ENCODE data around the gene CILP2.

CILP2 gene

DNA sequence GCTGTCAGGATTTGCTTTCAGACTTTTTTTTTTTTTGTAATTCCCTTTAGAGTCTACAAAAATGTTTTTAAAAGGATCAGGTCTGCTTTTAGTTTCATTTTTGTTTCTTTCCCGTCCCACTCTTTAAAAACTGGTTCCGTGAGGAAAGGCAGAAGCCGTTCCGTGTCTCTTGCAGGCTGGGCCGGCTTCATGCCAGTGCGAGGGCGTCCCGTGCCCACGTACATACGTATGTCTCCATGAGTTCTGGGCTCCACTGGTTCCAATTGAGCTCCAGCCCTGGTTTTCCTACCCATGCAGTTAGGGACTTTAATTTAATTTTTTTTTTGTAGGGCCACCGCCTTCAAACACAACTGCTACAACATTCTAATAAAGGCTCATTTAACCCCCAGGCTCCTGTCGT, 31.5 kb upstream of the CILP2 start:
- DNase-seq = no peak

DNA sequence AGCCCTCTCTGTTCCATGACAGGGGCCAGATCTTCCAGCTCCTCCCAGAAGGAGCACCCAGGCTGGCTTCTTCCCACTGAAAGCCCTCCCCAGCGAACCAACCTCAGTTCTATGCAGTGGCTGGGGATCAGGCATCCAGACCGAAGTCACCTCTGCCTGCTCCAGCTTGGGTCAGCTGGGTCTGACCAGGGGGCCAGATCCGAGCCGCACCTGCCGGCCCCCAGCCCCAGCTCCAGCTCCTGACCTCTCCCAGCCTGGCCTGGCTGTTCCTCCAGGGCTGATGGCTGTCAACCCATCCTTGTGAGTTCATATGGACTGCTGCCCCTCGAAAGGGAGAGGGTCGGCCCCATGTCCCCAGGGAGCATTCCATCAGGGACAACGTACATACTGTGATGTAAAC, 30.7 kb upstream of the CILP2 start:
- no peak for DNase-seq

DNA sequence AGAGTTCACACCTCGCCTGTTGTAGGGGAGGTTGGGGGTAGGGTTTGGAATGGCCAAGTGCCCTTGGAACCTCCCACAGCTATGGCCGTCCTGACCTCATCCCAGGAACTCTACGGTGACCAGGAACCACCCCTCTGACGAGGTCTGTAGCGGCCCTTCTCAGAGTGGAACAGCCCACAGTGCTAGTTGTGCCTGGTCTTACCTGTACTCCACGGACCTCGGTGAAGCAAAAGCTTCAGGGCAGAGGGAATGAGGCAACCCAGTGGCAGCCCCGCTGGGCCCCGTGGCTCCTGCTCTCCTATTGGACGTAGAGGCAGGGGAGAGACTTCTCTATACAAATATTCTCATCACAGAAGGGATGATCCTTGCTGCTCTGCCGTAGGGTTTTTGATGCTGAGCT, 29.8 kb upstream of the CILP2 start:
- no peak for DNase-seq

DNA sequence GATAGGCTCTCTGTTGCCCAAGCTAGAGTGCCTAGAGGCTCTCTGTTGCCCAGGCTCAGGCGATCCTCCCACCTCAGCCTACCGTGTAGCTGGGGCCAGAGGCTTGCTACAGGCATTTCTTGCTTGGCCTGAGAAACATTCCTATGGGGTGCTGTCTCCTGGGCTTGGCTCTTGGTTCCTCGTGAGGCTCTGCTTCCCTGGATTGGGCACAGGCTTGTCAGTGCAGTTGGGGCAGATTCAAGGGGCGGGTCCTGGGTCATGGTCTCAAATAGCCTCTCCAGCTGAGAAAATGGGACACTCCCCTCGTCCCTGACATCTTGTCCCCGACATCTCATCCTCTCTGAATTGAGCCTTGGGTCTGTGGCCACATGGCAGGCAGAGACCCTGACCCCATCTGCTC, 27.6 kb upstream of the CILP2 start:
- DNase-seq = no peak

DNA sequence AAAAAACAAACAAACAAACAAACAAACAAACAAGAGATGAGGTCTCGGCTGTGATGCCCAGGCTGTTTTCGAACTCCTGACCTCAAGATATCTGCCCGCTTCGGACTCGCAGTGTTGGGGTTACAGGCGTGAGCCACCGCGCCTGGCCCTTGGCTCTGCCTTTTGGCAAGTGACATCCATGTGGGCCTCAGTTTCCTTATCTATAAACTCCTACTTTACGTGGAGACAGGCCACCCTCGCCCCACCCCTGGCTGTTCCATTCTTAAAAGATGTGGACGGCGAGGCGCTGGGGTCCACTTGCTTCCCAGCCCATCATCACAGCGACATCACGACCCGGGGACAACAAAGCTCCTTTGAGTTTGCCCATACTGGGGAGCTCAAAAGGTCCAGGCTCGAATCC, 24.4 kb upstream of the CILP2 start:
- no peak for DNase-seq

DNA sequence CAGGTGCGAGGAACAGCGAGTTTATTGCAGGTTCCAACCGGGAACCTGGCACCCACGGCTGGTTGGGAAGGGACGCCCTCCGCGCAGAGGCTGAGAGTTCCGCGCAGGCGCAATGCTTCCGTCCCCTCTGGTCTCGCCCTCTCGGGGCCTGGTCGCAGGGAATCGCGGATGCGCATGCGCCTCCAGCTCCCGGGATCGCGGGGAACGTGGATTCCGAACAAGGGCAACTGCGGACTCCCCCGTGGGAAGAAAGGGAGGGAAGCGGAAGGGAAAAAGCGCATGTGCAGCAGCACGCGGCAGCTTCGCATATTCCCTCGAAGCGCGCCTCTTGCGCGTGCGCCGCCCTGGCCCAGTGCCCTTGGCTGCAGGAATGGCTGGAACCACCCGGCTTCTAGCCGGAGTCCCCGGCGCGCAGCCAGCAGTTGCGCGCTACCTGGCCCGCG, 23.8 kb upstream of the CILP2 start:
- DNase-seq = no peak

DNA sequence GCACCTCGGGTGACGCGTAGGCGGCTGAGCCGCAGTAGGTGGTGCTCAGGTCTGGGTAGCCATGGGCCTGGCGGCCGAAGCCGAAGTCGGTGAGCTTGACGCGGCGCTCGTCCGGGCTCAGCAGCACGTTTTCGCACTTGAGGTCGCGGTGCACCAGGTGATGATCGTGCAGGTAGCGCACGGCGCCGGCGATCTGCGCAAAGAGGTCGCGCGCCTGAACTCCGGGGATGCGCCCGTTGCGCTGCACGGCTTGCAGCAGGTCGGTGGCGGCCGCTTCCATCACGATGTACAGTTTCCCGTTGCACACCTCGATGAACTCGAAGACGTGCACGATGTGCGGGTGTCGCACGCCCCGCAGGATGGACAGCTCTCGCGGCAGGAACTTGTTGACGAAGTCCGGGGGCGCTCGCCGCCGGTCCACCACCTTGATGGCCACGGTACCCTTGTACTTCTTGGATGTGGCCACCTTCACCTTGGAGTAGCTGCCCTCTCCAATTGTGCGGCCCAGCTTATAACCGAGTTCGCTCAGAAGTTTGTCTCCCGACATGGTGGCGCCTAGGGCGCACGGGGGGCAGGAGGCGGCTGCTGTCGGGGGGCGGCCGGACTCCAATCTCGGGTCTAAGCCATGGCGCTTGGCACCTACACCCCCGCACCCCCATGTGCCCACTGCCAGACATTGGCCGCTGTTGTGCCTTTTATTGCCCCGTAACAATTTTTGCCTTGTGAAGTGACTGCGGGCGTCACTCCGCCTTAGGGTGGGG, 23.0 kb upstream of the CILP2 start, which contains the start of gene TSSK6:
TSS of gene TSSK6 (minus strand) at position 668 of the 761 bp plus-strand sequence. CDS start at position 547, 121 bp downstream.
- DNase-seq = no peak

DNA sequence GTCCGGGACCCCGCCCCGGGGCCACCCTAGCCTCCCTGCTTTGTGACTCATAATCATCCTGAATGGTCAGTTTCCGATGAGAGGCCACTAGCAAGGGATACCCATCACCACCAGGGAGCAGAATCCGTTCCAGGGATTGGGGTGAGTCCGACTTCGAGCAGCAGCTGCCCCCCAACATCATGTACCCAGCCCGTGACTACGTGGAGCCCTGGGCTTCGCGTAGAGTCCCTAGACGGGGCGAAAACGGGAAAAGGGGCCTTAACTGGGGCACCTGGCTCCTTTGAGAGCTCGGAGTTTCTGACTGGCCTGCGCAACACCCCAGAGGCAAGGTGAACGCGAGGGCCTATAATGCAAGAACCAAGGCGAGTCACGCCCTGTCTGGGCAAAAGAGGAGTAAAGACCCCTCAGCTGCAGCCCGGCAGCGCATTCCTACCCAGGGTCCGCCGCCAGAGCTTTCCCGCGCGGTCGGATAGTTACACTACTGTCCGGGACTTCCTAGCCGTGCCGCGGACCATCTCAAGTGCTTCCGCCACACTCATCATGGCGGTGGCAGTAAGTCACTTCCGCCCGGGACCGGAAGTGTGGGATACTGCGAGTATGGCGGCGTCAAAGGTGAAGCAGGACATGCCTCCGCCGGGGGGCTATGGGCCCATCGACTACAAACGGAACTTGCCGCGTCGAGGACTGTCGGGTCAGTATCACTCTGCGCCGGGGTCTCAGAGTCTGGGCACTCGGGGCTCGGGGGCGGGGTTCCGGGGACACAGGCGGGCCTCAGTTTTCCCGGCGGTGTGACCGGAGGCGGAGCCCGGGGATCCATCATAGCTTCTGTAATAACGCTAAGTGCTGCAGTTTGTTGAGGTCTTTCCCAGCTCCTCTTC, 22.2 kb upstream of the CILP2 start, which contains the start of gene NDUFA13:
TSS of gene NDUFA13 (plus strand) at position 584 of the 878 bp plus-strand sequence. CDS start at position 598, 14 bp downstream.
- DNase-seq = peak; percentile 83

DNA sequence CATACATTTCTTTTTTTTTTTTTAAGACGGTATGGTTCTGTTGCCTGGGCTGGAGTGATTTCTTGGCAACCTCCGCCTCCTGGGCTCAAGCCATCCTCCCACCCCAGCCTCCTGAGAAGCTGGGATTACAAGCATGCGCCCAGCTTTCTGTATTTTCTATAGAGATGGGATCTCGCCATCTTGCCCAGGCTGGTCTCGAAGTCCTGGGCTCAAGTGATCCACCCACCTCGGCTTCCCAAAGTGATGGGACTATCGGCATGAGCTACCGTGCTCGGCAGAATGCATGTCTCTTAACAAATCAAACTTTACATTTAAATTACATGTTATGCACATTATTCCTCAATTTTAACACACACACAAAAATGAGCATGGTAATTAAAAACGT, 20.8 kb upstream of the CILP2 start:
- no peak for DNase-seq

DNA sequence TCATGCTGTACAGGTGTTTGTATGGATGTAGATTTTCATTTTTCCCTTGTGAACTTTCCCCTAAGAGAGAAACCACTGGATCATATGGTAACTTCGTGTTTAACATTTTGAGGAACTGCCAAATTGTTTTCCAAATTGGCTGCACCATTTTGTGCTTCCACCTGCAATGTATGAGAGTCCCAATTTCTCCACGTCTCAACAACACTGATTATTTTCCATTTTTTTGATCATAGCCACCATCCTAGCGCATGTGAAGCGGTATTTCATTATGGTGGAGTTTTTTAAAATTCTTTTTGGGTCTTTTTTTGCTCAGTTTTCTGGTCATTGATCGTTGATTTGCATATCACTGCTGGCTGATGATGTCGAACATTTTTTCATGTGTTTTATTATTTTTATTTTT, 17.1 kb upstream of the CILP2 start:
- no peak for DNase-seq

DNA sequence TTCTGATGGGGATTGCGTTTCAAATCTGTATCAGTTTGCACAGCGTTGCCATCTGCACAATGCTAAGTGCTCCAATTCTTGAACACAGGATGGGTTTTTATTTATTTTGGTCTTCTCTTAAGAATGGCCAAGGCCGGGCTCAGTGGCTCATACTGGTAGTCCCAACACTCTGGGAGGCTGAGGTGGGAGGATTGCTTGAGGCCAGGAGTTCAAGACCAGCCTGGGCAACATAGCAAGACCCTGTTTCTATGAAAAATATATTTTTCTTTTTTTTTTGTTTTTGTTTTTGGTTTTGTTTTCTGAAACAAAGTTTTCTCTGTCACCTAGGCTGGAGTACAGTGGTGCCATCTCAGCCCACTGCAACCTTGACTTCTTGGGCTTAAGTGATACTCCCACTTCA, 14.9 kb upstream of the CILP2 start:
- DNase-seq = no peak

DNA sequence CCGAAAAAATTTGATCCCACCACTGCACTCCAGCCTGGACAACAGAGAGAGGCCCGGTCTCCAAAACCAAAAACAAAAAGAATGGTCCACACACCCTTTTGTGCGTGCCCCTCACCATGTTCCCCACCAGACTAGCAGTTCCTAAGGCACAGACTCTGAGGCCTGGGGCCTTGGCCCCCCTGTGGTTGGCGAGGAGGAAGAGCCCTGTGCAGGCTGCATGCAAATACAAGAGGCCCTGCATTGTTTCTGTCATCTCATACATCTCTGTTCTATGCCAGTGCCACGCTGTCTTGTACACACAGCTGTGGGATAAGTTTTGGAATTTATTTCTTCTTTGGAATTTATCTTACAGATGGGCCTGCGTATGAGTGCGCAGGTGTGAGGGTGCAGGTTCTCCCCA, 14.0 kb upstream of the CILP2 start:
- no peak for DNase-seq

DNA sequence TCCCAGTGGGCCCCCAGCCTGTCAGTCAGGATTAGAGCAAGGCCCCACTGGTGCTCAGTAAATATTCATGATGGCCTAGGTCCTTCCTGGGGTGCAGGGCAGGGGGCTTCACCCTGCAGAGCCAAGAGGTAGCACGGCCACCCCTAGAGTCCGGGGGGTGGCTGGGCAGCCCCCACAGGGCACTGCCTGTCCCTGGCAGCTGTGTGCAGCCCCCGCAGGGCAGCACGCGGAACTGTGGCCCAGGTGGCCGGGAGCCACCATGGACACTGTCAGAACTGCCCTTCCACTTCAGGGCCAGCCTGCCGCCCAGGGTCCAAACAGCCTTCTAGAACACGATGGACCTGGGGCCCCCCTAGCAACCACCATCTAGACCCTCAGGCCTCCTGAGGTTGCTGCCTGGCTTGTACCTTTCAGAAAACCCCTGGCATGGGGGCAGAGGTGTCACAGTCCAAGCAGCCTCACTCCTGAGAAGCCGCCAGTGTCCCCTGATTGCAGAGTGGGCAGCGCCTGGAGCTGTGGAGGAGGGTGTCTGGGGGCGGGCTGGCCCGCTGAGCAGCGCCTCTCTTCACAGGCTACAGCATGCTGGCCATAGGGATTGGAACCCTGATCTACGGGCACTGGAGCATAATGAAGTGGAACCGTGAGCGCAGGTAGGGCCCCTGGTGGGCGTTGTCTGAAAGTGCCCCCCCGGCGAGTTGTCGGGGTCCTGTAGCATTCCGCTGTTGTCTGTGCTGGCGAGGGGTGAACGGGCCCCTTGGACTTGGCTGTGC, 12.3 kb upstream of the CILP2 start:
- DNase-seq = no peak

DNA sequence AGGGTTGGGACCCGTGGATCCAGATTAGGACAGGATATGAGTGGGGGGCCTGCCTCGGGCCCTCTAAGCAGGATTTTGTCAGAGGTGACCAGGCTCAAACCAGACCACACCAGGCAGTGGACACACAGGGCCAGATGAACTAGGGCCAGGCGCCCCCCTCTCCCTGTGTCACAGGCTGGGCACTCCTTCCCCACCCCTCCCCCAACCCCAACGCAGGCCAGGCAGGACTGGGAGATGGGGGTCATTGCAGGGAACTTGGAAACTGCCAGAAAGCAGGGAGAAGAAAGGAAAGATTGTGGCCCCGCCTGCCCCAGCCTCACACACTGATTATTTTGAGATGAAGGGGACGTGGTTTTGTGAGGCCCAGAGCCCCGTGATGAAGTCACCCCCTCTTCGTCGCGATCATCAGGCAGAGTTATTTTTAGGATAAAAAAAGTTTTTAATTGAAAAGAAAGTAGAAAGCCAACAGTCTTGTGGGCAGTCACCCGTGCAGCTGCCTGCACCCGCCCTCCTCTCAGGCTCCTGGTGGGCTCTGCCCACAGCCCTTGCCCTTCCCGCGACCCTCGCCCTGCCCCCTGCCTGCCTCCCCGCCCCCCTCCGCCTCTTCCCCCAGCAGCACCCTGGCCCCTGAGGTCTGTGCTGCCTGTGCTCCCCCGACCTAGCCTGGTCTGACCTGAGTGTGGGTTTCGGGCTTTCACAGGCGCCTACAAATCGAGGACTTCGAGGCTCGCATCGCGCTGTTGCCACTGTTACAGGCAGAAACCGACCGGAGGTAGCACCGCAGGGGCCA, 11.3 kb upstream of the CILP2 start:
- DNase-seq = no peak

DNA sequence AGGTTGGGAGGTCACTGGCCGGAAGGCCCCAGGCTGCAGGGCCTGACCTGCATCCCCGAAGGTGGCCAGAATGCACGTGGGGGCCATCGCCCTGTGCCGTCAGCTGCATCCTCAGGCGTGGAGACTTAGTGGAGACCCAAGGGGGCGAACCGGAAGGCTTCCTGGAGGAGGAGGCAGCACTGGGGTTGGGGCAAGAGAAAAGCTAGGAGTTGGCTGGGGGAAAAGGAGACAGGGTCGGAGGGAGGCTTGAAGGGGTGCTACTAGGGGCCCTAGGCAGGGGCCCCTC, 10.8 kb upstream of the CILP2 start:
- DNase-seq = no peak

DNA sequence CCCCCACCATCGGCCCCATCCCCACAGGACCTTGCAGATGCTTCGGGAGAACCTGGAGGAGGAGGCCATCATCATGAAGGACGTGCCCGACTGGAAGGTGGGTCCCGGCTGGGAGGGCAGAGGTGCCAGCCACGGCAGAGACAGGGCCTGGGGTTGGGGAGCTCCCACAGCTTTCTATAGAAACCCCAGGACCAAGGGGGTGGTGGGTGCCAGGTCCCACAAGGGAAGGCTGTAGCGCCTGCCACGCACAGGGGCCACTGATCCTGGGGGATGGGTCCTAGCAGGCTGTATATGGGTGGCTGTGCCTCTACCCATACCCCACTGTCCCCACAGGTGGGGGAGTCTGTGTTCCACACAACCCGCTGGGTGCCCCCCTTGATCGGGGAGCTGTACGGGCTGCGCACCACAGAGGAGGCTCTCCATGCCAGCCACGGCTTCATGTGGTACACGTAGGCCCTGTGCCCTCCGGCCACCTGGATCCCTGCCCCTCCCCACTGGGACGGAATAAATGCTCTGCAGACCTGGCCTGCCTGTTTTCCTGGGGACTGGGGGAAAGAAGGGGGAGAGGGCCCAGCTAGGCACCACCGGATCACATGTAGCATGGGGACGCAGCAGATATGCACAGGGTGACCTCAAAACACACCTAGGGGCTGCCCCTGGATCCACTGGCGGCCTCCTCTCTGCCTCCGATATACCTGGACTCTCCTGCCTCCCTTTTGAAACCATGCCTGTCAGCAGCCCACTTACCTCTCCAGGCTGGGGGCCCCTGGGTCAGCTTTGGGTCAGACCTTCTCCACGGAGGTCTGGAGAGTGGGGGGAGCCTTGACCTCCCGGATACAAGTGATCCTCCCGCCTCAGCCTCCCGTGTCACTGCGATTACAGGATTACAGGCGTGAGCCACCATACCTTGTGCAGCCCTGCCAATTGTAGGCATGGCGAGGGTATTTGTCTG, 10.1 kb upstream of the CILP2 start:
- no peak for DNase-seq

DNA sequence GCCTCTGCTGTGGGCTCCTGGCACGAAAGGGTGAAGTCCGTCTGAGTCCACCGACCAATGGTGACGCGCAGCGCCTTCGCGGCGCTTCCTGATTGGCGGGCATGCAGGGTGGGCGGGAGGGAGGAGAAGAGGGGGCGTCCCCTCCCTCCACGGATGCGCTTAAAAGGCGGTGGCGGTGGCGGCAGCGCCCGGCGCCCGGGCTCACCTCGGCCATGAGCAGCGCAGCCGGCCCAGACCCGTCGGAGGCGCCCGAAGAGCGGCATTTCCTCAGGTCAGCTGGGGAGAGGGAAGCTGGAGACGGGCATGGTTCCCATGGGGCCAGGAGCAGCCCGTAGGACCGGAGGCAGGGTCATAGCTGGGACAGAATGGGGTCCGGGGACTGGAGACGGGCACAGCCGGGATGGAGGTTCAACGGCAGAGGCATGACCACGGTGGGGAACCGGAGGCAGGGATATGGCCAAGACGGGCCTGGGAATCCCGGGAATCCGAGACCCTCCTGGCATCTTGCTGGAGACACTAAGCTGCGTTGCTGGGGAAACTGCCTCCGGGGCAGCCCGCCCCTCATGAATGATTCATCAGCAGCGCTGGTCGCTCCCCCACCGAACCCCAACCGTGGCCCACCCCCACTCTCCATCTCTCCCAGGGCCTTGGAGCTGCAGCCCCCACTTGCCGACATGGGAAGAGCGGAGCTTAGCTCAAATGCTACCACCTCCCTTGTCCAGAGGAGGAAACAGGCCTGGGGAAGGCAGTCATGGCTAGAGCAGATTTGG, 9.2 kb upstream of the CILP2 start, which contains the start of gene YJEFN3:
TSS of gene YJEFN3 (plus strand) at position 191 of the 770 bp plus-strand sequence. CDS start at position 213, 22 bp downstream.
- DNase-seq = no peak

DNA sequence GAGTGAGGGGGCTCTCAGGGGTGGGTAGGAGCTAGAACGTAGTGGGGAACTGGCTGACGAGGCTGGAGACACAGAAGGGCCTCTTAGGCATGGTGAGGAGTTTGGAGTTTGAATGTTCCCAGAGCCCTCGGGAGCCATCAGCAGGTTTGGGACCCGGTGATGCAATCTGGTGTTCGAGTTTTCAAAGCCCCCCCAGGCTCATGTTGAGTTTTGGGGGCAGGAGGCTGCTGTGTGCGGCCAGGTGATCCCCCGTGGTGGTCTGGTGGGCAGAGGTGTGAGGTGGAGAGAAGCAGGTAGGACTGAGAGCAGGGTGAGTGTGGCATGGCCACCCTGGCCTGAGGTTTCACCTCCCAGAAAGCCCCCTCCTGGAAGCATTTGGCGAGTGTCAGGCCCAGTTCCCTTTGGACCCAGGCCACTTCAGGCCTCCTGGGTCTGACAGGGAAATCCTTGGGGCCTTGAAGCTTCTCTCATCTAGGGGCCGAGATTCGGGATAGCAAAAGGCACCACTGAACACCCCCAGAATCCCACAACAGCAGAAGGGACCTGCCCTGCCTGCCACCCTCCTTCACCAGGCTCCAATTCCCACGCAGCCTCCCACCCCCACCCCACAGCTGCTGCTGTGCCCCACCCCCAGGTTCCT, 8.2 kb upstream of the CILP2 start:
- DNase-seq = no peak

DNA sequence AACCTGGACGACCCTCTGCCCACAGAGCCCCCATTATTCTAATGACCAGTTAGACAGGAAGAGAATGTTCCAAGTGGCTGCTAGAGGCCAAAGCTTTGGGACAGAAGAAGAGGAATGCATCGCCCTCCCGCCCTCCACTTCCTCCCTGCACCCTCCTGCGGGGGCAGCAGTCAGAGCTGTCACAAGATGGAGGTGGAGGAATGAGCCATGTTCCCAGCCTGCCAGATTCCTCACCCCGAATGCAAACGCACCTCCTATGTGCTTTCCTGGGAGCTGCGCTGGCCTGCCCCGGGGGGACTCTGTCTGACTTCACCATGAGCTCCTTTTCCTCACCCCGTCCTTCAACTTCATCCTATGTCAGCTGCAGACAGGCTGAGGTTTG, 7.7 kb upstream of the CILP2 start:
- DNase-seq = no peak

DNA sequence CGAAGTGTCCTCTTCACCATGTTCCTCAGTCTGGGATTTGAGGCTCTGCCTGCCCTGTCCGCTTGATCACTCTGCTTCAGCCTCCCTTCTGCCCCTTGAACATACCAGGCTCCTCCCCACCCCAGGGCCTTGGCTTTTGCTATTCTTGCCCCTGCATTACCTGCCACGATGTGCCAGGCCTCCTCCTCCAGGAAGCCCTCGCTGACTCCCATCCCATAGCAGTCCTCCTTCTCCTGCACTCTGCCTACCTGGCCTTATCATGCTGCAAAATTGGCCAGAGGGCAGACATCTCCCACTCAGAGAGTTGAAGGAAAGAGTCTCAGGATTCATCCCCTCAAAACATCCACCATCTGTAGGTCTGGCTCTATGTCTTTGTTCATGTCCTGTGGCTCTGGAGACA, 7.2 kb upstream of the CILP2 start:
- no peak for DNase-seq

Data from T1000 (cell line).